HG02981 (cell line): ENCODE results near the gene ASCC2.
"Not testable (repeated sequence)": the region's sequence is repeated elsewhere in the genome, so short reads cannot be mapped to it uniquely, and the experiment has no call there.

Source experiments
- ATAC-seq: cut with Tn5 transposase; IDR thresholded peaks from one replicate; pipeline ENCODE4 v1.9.1; 2021; ENCODE audit warnings: mild to moderate bottlenecking, moderate library complexity; ENCODE audit not compliant: unreplicated experiment

ASCC2 gene, protein sequence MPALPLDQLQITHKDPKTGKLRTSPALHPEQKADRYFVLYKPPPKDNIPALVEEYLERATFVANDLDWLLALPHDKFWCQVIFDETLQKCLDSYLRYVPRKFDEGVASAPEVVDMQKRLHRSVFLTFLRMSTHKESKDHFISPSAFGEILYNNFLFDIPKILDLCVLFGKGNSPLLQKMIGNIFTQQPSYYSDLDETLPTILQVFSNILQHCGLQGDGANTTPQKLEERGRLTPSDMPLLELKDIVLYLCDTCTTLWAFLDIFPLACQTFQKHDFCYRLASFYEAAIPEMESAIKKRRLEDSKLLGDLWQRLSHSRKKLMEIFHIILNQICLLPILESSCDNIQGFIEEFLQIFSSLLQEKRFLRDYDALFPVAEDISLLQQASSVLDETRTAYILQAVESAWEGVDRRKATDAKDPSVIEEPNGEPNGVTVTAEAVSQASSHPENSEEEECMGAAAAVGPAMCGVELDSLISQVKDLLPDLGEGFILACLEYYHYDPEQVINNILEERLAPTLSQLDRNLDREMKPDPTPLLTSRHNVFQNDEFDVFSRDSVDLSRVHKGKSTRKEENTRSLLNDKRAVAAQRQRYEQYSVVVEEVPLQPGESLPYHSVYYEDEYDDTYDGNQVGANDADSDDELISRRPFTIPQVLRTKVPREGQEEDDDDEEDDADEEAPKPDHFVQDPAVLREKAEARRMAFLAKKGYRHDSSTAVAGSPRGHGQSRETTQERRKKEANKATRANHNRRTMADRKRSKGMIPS

GRCh38 chr22:29837741-29838598 lies at the start of gene ASCC2:
ASCC2 (minus strand) TSS chr22:29838274; CDS start chr22:29832325, 5,949 bp downstream.
- ATAC-seq = peak; percentile 94

DNA sequence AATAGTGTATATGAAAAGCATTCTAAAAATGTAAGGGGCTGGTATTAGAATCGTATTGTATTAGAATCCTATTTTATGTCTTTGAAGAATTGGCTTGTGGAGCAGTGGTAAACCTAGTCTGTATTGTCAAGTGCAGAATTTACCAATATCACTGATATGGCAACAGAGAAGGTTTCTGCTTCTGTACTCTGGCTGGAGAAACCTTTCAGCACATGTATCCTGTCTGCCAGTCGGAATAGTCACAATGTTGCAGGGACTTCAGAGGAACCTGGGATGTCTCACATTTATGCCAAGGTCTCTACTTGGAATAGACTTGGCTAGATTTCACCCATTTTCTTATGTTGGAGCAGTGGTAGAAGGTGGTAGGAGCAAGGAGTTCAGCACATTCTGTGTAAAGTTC lies 49.3 kb upstream of the ASCC2 start:
- no peak for ATAC-seq

DNA sequence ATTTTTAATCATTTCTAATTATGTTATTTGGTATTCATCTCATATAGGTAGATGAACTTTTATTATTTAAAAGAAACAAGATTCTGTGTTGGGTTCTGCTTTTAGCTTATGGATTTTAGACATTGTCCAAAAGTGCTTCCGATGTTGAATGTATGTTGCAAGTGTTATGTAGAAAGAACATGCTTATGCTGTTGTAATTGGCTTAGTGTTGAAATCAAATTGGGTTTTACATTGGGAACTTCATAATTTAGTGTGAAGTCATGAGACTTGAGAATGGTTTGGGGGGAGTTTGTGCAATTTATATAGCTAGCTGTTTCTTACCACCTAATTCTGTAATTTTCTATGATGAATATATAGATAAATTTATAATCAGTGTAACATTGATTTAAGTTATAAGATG lies 48.5 kb upstream of the ASCC2 start:
- ATAC-seq = no peak

- no peak for ATAC-seq
These were observed 47.5 kb upstream of the ASCC2 start for GRCh38 chr22:29885610-29886009.

GRCh38 chr22:29883775-29884097 lies 45.7 kb upstream of the ASCC2 start:
- ATAC-seq = no peak

- peak; percentile 52 for ATAC-seq
These were observed 45.1 kb upstream of the ASCC2 start, which contains the start of gene MTMR3 for GRCh38 chr22:29883045-29883774. MTMR3 (plus strand) TSS chr22:29883174; CDS start chr22:29971060, 87,886 bp downstream.

- ATAC-seq = peak; percentile 54
These were observed 44.6 kb upstream of the ASCC2 start for GRCh38 chr22:29882716-29883044.

DNA sequence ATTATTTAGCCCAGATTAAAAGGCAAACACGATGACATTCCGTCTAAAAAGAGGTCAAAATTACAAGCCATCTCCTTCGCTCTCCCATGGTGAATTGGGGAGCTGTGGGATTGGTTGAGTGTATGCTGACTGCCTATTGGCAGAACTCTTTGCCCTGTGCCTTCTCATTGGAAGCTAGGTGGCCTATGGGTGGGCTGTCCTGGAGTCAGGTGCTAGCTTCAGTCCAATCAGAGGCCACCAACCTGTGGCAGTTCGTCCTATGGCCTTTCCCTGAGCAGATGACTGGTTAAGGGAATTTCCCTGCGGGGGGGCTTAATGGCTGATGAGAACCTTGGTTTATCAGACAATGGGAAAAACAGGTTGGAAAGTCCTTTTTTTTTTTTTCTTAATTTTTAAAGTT lies 41.7 kb upstream of the ASCC2 start:
- ATAC-seq = no peak

DNA sequence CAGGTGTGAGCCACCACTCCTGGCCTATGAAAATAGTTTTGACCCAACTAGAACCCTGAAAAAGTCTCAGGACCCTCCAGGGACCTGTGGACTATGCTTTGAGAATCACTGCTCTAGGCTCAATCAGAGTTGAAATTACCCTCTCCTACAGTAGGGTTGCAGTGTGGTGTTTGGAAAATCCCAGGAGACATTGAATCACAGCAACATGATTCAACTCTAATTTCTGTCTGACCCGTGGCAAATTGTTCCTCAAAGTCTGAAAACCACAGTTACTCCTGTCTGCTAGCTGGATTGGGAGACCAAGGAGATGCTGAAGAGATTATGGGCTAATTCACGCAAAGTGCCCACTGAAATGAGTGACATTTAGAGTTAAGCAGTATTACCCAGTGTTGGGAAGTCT lies 39.5 kb upstream of the ASCC2 start:
- no peak for ATAC-seq

GRCh38 chr22:29873943-29874342 lies 35.9 kb upstream of the ASCC2 start:
- ATAC-seq = no peak

DNA sequence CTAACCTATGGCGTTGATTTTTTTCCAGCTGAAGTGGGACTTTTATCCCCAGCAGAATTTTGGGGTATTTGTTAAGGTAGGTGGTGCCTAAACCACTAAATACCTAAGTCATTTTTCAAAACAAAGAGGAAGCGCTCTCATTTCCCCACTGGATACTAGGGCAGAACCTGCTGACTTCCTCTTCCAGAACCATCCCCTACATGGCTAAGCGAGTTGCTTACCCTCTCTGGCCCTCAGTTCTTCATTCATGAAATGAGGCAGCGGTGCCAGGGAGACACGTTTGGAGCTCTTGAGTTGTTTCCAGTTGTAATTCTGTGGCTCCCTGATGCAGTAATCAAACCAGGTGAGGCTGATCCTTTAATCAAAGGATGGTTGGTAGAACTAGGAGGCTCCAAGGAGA lies 34.9 kb upstream of the ASCC2 start:
- no peak for ATAC-seq

DNA sequence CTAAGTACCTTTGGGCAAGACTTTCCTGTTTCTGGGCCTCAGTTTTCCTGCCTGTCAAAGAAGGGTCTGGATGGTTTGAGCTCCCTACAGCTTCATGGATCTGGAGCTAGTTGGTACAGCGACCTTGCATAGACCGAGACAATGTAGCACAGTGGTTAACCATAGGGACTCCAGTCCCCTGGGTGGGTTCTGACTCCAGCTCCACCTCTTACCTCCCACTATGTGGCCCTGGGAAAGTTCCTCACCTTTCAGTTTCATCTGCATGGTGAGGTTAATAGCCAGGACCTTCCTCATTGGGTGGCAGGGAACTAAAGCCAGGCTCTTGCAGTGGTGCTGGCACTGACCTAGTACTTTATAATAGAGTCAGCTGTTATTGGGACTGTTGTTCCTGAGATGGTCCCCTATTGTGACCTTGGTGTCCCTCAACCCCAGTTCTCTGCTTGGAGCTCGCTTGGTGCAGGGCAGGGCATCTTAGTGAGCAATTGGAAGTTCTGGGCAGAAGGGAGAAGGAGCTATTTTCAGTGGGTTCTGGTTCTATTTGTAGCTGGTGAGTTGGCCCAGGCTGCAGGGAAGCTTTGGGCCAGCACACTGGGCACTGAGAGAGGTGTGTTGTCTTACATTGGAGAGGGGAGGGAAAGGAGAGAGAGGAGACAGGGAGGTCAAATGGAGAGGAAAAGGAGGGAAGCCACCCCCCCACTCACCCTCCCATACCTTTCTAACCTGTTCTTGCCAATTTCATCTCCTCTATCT lies 34.2 kb upstream of the ASCC2 start:
- no peak for ATAC-seq

DNA sequence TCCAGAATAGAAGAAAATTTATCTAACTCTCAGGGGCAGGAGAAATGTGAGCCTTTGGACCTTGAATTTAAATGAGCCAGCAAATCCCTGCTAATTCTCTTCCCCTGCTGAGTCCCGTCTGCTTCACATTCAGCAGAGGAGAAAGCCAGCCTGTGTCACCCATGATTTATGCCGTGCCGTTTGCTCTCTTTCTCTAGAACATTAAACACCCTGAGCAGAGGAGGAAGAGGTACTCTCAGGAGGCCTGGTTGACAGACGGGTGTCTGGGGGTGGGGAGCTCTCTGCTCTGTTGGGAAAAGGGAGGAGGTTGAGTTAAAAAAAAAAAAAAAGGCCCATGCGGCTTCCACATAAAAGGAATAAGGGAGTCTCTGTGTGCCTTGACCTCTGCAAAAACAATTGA lies 33.6 kb upstream of the ASCC2 start:
- no peak for ATAC-seq

GRCh38 chr22:29870574-29870973 lies 32.5 kb upstream of the ASCC2 start:
- no peak for ATAC-seq

DNA sequence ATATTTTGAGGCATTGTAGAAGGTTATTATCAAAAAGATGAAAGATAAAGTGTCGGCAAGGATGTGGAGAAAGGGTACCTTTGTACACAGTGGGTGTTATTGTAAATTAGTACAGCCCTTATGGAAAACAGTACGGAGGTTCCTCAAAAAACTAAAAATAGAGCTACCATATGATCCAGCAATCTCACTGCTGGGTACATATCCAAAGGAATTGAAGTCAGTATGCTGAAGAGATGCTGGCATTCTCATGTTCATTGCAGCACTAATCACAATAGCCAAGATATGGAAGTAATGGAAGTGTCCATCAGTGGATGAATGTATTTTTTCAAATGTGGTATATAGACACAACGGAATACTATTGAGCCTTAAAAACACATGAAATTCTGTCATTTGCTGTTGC lies 29.8 kb upstream of the ASCC2 start:
- no peak for ATAC-seq

DNA sequence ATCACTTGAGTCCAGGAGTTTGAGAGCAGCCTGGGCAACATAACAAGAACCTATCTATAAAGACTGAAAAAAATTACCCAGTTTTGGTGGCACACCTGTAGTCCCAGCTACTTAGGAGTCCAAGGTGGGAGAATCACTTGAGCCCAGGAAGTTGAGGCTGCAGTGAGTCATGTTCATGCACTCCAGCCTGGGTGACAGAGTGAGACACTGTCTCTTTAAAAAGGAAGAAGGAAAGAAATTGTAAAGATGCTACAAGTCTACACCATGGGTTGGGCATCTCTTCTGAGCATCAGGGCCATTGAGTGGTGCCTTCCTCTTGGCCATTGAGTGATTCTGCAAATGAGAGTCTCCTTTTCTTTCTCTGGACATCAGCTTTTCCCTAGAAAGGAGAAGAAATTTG lies 29.2 kb upstream of the ASCC2 start:
- no peak for ATAC-seq

GRCh38 chr22:29865572-29865971 lies 27.5 kb upstream of the ASCC2 start:
- ATAC-seq = not testable (repeated sequence)

GRCh38 chr22:29861672-29862297 lies 23.7 kb upstream of the ASCC2 start:
- no peak for ATAC-seq

GRCh38 chr22:29860006-29860766 lies 22.1 kb upstream of the ASCC2 start:
- ATAC-seq = no peak
